Suppressor macrophage treated with lipopolysaccharide for 1 hour (primary cell): ENCODE results near the gene LPCAT1.
"Not testable (repeated sequence)": the region's sequence is repeated elsewhere in the genome, so short reads cannot be mapped to it uniquely, and the experiment has no call there.

Experiments
- DNase-seq, 3 donors: peaks; one replicate each; pipeline ENCODE4 v3.0.0-alpha.2; 2020 to 2022

Gene LPCAT1

GRCh38 chr5:1464511-1464910 is 59.2 kb downstream of the LPCAT1 start:
- DNase-seq = no peak

GRCh38 chr5:1464096-1464446 is 59.7 kb downstream of the LPCAT1 start:
- no peak for DNase-seq

DNA sequence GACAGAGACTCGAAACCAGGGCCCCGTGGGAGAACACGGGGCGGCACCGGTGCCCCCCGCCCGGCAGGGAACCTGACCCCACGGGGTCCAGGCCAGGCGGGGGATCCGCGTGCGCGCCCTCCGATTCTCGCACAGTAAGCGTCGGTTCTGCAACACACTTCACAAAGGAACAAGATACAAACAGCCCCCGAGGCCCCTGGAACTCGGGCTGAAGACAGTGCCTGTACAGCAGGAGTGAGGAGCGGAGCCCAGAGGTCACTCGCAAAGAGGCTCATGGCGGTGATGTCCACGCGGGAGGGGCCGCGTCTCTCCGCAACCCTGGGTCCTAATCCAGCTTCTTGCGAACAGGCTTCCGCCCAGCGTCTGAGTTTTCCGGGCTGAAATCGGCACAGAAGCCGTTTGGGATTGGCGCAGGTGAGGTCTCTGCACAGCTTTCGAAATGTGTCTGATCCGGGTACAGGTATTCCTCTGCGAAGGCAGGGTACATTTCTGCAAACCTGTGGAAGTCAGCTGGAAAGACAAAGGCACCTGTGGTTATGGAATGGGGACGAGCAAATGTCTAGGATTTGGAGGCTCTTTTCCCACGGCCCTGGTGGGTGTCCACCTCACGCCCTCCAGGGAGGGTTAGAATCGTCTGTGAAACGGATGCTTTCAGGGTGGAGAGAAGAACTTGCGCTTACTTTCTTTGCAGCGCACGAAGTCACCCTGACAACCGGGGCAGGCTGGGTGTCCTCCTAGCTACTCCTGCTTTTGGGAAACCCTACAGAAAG is 60.2 kb downstream of the LPCAT1 start:
- no peak for DNase-seq

GRCh38 chr5:1462358-1462757 is 61.4 kb downstream of the LPCAT1 start:
- DNase-seq = no peak

- no peak for DNase-seq
These were observed 62.4 kb downstream of the LPCAT1 start for GRCh38 chr5:1461396-1461795.

GRCh38 chr5:1460054-1460682 is 63.6 kb downstream of the LPCAT1 start:
- no peak for DNase-seq

DNA sequence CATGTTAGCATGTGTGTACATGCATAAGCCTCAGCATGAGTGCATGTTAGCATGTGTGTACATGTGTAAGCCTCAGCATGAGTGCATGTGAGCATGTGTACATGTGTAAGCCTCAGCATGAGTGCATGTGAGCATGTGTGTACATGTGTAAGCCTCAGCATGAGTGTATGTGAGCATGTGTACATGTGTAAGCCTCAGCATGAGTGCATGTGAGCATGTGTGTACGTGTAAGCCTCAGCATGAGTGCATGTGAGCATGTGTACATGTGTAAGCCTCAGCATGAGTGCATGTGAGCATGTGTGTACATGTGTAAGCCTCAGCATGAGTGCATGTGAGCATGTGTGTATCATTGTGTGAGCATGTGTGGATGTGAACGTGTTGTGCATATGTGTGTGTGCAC is 64.3 kb downstream of the LPCAT1 start:
- not testable (repeated sequence) for DNase-seq

GRCh38 chr5:1456110-1456881 is 67.5 kb downstream of the LPCAT1 start:
- not testable (repeated sequence) for DNase-seq

GRCh38 chr5:1453613-1454012 is 70.1 kb downstream of the LPCAT1 start:
- no peak for DNase-seq

DNA sequence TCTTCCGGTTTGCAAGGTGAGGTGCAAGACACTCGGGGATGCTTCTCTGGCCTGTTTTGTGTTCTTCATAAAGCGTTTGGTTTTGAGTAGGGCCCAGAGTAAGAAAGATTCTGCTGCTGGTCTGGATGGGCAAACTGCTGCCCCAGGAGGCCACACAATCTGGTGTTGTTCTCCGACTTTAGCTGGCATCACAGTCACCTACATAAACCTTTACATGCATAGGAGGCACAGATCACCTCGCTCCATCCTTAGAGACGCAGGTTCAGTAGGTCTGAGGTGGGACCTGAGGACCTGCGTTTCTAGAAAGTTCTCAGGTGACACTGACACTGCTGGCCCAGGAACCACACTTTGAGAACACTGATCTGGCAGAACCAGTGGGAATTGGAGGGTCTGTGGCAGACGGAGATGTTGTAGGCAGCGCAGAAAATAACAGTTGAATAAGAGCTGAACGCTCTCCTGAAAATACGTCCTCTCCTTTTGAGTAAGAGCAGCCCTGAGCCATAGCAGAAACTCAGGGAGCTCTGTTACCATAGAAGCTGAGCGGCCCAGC is 74.6 kb downstream of the LPCAT1 start:
- no peak for DNase-seq

- no peak for DNase-seq
These were observed 75.2 kb downstream of the LPCAT1 start for GRCh38 chr5:1448511-1449011.

GRCh38 chr5:1447671-1448361 is 75.9 kb downstream of the LPCAT1 start:
- no peak for DNase-seq

DNA sequence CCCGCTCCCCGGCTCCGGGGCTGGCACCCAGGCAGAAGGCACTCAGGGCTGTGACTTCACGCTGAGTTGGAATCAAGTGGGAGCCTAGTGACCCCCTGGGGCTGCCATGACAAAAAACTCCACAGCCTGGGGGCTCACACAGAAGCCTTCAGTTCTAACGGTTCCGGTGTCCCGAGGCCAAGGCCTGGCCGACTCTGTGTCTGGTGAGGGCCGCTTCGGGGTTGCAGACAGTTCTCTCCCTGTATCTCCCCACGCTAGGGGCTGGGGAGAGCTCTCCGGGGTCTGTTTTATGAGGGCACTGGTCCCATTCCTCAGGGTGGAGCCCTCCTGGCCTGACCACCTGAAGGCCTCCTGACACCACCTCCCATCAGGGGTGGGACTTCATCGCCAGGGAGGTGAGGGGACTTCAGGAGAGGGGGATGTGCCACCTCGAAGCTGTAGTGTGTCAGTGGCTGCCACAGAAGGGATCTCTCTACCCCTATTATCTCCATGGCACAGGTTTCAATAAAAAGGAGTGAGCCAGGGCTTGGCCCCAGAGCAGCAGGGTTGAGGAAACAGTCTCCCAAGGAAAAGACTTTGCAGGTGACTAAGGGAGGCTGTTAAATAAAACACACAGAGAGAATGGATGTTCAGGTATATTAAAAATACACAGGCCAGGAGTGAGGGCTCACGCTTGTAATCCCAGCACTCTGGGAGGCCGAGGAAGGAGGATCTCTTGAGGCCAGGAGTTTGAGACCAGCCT is 77.0 kb downstream of the LPCAT1 start:
- DNase-seq = no peak

DNA sequence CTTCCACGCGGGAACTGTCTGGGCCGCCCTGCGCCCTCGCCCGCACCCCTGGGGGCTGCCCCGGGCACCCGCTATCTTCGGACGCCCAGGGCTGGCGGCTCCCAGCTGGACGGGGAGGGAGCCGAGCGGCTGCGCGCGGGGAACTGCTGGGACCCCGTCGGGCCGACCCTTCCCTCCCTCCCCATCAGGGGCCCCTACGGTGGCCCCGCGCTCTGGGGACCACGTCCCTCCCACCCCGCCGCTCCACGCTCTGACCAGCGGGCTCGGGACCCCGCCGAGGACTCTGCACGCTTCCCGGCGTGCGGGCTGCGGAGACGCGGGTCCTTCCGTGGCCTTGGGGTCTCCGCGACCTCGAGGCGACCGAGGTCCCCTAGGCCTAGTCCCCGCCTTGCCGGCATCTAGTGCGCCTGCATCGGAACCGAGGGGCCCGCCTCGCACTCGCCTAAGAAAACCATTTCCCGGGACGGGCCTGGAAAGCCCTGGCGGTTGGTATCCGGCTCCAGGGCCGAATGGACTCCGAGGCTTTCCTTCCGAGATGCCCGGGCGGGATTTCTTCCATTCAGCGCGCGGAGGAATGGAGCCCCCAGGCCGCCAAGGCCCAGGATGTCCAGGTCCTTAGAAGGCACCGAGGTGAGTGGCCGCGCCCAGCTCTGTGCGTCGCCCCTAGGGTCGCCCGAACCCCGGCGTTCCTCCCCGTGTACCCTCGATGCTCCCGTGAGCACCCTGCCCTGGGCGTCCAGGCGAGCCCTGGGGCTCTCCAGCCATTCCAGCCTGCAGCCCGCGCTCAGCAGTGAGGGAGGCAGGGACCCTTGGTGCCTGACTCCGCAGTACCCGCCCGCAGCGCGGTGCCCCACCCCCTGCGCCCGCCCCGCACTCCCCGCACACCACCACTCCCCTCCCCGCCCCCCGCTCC is 77.8 kb downstream of the LPCAT1 start:
- DNase-seq = no peak

DNA sequence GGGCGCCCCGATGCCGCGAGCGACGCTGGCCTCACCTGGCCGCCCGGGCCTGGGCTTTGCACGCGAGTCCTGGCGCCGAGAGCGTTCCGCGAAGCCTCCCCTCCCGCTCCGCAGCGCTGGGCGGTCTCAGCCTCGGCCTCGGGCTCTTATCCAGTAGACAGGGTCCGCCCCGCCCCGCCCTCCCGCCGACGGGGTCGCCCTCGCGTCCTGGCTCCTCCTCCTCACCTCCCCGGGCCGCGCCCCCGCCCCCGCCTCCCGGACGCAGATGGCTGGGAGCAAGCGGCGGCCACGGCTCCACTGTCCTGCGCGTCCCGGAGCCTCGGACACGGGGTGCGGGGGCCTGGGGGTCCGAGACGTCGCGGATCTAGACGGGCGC is 78.5 kb downstream of the LPCAT1 start, which contains the start of gene SLC6A3:
TSS of gene SLC6A3 (minus strand) at position 128 of the 376 bp plus-strand sequence. CDS start 2,243 bp downstream, outside the sequence.
- DNase-seq = peak in 2 of 3 donors; percentile 6 to 12

GRCh38 chr5:1444361-1445189 is 79.2 kb downstream of the LPCAT1 start:
- peak in 1 of 3 donors; percentile 6 for DNase-seq

GRCh38 chr5:1443991-1444360 is 79.8 kb downstream of the LPCAT1 start:
- no peak for DNase-seq

DNA sequence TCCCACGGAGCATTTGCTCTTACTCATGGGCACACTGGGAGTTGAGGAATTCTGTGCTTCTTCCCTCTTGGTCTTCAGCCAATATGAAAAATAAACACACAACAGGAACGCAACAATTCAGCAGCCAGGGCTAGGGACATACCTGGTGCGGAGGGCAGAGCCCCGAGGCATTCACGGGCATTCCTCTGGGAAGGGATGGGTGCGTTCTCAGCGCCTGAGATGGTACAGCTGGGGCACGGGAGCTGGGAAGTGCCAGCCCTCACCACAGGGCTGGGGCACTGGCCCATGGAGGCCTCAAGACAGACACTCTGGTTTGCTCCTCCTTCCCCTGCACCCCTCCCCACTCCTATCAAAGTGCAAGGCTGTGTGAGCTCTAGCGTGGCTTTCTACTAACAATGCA is 80.6 kb downstream of the LPCAT1 start:
- DNase-seq = no peak

DNA sequence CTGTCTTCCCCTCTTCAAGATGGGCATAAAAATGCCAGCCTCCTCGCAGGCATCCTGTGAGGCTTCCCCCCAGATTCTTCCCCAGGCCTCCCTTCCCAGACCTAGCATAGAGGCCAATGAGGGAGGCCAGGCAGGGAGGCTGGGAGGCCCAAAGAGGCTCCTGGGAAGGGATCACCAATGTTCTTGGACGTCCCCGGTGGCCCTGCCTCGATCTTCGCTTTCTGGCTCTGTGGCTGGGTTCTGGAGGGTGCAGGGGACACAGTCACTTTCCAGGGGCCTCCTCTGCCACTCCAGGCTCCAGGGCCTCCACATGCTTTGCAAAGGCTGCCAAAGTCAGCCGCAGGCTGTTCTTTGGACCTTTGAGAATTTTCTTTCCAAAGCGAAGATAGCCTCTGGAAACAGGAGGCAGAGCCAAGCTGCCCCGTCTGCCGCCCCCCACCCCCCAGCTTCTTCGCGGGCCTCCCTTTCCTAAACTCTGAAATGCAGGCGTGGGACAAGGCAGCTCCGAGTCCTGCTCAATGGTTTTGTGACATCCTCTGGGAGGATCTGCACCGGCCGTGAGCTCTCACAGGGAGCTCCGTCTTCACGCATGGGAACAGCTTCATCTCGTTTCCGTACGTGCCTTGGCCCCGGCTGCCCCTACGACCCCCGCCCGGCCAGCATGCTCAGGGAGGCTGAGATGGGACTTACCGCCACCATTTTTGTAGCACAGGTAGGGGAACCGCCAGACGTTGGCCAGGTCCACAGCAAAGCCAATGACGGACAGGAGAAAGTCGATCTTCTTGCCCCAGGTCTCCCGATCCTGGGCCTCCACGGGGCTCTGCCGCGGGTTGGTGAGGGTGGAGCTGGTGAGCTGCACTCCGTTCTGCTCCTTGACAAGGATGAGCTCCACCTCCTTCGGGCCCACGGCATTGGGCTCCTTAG is 81.3 kb downstream of the LPCAT1 start:
- no peak for DNase-seq
